Measurements from ENCODE around the gene BCL2L13.
"Not testable (repeated sequence)": the region's sequence is repeated elsewhere in the genome, so short reads cannot be mapped to it uniquely, and the experiment has no call there.

The BCL2L13 gene

GRCh38 chr22:17638182-17638431 lies 450 bp upstream of the BCL2L13 start:
- Histone ChIP-seq H3K9me2 (replicated peaks; ENCODE audit: insufficient read depth, low read length) (no peaks in the 10 kb centered on the region), H4K20me1 (ENCODE audit: insufficient read depth, low read length) (no peaks in the 10 kb centered on the region), H3K27ac (ENCODE audit: low read length) (peak overlapping the region; percentile 82), H2AFZ (ENCODE audit: low read length) (peak overlapping the region; percentile 75), H3K4me3 (ENCODE audit: low read length) (peak overlapping the region; percentile 87), H3K9ac (ENCODE audit: low read length) (peak overlapping the region; percentile 98), H3K4me1 (ENCODE audit: low read length) (peaks cover 9% of the 10 kb centered on the region; the same call in 1 of the 2 replicates), H3K9me3 (replicated peaks; ENCODE audit: insufficient read depth, low read length) (no peaks in the 10 kb centered on the region), H3K79me2 (ENCODE audit: low read length) (peaks cover 31% of the 10 kb centered on the region), H3K4me2 (ENCODE audit: low read depth, low read length) (peak overlapping the region; percentile 80), H3K36me3 (replicated peaks; ENCODE audit: insufficient read depth, low read length) (no peaks in the 10 kb centered on the region), H3K27me3 (replicated peaks; ENCODE audit: insufficient read depth, low read length) (no peaks in the 10 kb centered on the region), H3F3A (ENCODE audit: insufficient read depth, low read length) (peaks cover 18% of the 10 kb centered on the region)
- DNase-seq = no peak
- TF ChIP-seq CTCF (IDR thresholded peaks at IDR 0.05; ENCODE audit: low read length) (no peak), EZH2 (optimal IDR thresholded peaks at IDR 0.05; ENCODE audit: low read depth, low read length) (no peak), EZH2phosphoT487 (IDR thresholded peaks at IDR 0.05; ENCODE audit: low read length) (no peak)

GRCh38 chr22:17639247-17639741 lies 737 bp downstream of the BCL2L13 start:
- Histone ChIP-seq H3K9me2 (replicated peaks; ENCODE audit: insufficient read depth, low read length) (no peaks in the 10 kb centered on the region), H3K79me2 (ENCODE audit: low read length) (peaks cover 31% of the 10 kb centered on the region), H3F3A (ENCODE audit: insufficient read depth, low read length) (peaks cover 18% of the 10 kb centered on the region), H3K4me2 (ENCODE audit: low read depth, low read length) (peak overlapping the region; percentile 61), H3K4me3 (ENCODE audit: low read length) (peak overlapping the region; percentile 87), H3K27me3 (replicated peaks; ENCODE audit: insufficient read depth, low read length) (no peaks in the 10 kb centered on the region), H3K27ac (ENCODE audit: low read length) (peak overlapping the region; percentile 82), H3K9me3 (replicated peaks; ENCODE audit: insufficient read depth, low read length) (no peaks in the 10 kb centered on the region), H4K20me1 (ENCODE audit: insufficient read depth, low read length) (no peaks in the 10 kb centered on the region), H3K4me1 (ENCODE audit: low read length) (peaks cover 9% of the 10 kb centered on the region; the same call in 1 of the 2 replicates), H3K36me3 (replicated peaks; ENCODE audit: insufficient read depth, low read length) (no peaks in the 10 kb centered on the region), H2AFZ (ENCODE audit: low read length) (peak overlapping the region; percentile 72), H3K9ac (ENCODE audit: low read length) (peak overlapping the region; percentile 98)
- peak; percentile 64 for DNase-seq
- TF ChIP-seq CTCF (IDR thresholded peaks at IDR 0.05; ENCODE audit: low read length) (no peak), EZH2 (optimal IDR thresholded peaks at IDR 0.05; ENCODE audit: low read depth, low read length) (no peak), EZH2phosphoT487 (IDR thresholded peaks at IDR 0.05; ENCODE audit: low read length) (no peak)

GRCh38 chr22:17641269-17641668 lies 2.7 kb downstream of the BCL2L13 start:
- Histone ChIP-seq H3K9me3 (replicated peaks; ENCODE audit: insufficient read depth, low read length) (no peaks in the 10 kb centered on the region), H3K4me2 (ENCODE audit: low read depth, low read length) (no peak overlapping the region), H3K79me2 (ENCODE audit: low read length) (peaks cover 35% of the 10 kb centered on the region), H3F3A (ENCODE audit: insufficient read depth, low read length) (peaks cover 18% of the 10 kb centered on the region), H3K9me2 (replicated peaks; ENCODE audit: insufficient read depth, low read length) (no peaks in the 10 kb centered on the region), H3K9ac (ENCODE audit: low read length) (no peak overlapping the region), H3K27me3 (replicated peaks; ENCODE audit: insufficient read depth, low read length) (no peaks in the 10 kb centered on the region), H4K20me1 (ENCODE audit: insufficient read depth, low read length) (no peaks in the 10 kb centered on the region), H3K36me3 (replicated peaks; ENCODE audit: insufficient read depth, low read length) (no peaks in the 10 kb centered on the region), H2AFZ (ENCODE audit: low read length) (no peak overlapping the region), H3K27ac (ENCODE audit: low read length) (no peak overlapping the region), H3K4me1 (ENCODE audit: low read length) (peaks cover 9% of the 10 kb centered on the region; the same call in 1 of the 2 replicates), H3K4me3 (ENCODE audit: low read length) (no peak overlapping the region)
- TF ChIP-seq CTCF (IDR thresholded peaks at IDR 0.05; ENCODE audit: low read length) (no peak), EZH2phosphoT487 (IDR thresholded peaks at IDR 0.05; ENCODE audit: low read length) (no peak), EZH2 (optimal IDR thresholded peaks at IDR 0.05; ENCODE audit: low read depth, low read length) (no peak)
- DNase-seq = no peak

- not testable (repeated sequence) for H3K27me3 ChIP-seq (replicated peaks; ENCODE audit: insufficient read depth, low read length); H4K20me1 ChIP-seq (ENCODE audit: insufficient read depth, low read length); DNase-seq; H3K36me3 ChIP-seq (replicated peaks; ENCODE audit: insufficient read depth, low read length); H3K4me2 ChIP-seq (ENCODE audit: low read depth, low read length); H3K4me3 ChIP-seq (ENCODE audit: low read length); H3K9me3 ChIP-seq (replicated peaks; ENCODE audit: insufficient read depth, low read length); H3K27ac ChIP-seq (ENCODE audit: low read length); H3K9me2 ChIP-seq (replicated peaks; ENCODE audit: insufficient read depth, low read length); H2AFZ ChIP-seq (ENCODE audit: low read length); H3K9ac ChIP-seq (ENCODE audit: low read length); H3K4me1 ChIP-seq (ENCODE audit: low read length)
- H3F3A ChIP-seq (ENCODE audit: insufficient read depth, low read length) = peaks cover 18% of the 10 kb centered on the region
- H3K79me2 ChIP-seq (ENCODE audit: low read length) = peaks cover 35% of the 10 kb centered on the region
These were observed 3.8 kb downstream of the BCL2L13 start for GRCh38 chr22:17642357-17642756.

Measured in MM.1S (cell line).